ENCODE data around the gene MAN2A2.

MAN2A2 gene

GRCh38 chr15:90972133-90972532 lies 69.0 kb downstream of the MAN2A2 start:
- no peak for DNase-seq

Data from stimulated activated CD4-positive, alpha-beta T cell treated with anti-CD3 and anti-CD28 coated beads, Interleukin-4, amount 100 ng/mL, for 1 hour (primary cell).